Measurements from ENCODE around the gene CHN1.

Gene CHN1

DNA sequence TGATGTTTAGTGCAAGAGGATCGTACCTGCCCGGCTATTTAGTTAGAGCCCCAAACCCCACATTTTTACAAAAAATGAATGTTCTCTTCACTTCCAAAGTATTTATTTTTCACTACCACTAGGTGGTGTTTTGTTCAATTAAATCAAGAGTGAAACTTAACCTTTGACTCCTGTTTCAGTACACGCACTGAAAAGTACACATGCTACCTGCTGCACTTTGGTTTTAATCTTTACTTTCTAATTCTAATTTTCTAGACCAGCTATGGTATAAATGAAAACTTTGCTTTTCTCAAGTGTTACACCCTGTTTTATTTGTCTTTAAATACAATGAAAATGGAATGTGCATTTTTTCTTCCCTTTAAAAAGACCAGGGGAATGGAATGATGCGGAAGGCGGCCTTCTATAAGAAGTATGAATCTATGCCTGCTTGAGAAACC is 31.4 kb upstream of the CHN1 start:
- TF ChIP-seq, protein P1, sequence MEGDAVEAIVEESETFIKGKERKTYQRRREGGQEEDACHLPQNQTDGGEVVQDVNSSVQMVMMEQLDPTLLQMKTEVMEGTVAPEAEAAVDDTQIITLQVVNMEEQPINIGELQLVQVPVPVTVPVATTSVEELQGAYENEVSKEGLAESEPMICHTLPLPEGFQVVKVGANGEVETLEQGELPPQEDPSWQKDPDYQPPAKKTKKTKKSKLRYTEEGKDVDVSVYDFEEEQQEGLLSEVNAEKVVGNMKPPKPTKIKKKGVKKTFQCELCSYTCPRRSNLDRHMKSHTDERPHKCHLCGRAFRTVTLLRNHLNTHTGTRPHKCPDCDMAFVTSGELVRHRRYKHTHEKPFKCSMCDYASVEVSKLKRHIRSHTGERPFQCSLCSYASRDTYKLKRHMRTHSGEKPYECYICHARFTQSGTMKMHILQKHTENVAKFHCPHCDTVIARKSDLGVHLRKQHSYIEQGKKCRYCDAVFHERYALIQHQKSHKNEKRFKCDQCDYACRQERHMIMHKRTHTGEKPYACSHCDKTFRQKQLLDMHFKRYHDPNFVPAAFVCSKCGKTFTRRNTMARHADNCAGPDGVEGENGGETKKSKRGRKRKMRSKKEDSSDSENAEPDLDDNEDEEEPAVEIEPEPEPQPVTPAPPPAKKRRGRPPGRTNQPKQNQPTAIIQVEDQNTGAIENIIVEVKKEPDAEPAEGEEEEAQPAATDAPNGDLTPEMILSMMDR (IDR thresholded peaks at IDR 0.05): peak; percentile 47; the same call in 1 of the 2 replicates

DNA sequence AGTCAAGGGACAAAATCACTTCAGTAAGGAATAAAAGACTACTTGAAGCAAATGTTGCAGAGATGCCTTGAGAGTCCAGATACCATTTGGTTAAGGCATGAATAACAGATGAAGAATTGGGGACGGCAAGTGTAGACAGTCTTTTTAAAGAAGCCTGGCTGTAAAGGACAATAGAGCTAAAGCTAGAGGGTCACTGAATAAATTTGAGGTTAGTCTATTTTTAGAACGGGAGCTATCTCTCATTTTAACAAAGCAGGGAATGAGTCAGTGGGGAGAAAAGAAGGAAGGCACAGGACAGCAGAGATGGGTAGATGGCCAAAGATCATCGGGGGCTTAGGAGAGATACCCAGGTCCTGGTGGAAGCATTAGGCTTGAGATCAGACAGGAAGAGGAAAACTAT is 30.6 kb upstream of the CHN1 start:
- TF ChIP-seq, protein P1 (IDR thresholded peaks at IDR 0.05): no peak

DNA sequence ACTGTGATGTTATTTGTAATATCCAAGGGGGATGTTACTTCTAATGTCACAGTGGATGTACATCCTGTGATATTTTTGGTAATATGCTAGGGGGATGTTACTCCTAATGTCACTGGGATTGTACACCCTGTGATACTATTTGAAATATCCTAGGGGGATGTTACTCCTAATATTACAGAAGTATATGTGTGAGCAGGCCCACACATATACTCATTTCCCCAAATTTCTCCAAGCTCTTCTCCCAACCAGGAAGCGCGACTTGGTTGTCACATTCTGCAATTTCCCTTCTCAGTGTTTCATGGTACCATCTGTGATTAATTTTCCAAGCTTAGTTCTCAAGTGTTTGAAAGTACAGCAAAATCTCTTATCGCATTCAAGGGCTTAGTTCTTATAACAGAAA is 29.5 kb upstream of the CHN1 start:
- TF ChIP-seq, protein P1 (IDR thresholded peaks at IDR 0.05): no peak

DNA sequence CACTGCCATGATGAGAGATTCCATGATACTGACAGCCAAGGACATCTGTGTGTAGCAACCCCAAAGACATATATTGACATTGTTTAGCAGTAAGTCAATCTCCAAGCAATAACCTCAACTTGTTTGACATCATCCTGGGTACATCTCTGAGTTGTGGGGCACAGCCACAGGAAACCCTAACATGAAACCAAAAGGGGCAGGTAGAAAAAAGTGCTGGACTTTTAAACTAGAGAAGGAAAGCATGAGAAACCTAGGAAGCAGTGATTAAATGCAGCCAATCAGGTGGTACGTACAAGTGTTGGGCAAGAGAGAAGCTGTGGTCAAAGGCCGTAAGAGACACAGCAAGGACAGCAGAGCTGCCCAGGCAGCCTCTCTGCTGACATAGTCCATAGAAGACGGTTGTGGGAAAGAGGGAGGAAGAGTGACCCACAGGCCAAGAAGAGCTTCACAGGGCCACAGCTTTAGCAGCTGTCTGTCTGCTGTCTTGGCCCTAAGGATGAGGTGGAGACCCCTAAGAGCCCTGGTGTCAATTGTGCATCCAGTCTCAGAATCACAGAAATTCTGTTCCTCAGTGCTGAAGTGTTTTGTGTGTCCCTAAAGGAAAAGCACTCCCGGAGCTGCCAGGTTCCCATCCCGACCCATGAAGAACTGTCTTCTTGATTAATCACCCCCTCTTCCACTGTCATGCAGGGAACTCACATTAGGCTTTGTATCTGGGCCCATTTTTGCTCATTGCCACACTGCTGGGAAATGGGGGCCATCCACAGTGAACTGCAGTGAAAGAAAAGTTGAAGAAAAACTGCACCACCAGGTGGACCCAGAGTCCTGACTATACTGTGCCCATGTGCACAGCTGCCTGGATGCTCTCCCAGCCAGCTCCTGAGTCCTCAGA is 25.4 kb upstream of the CHN1 start:
- TF ChIP-seq, protein P1 (IDR thresholded peaks at IDR 0.05): peak; percentile 48

DNA sequence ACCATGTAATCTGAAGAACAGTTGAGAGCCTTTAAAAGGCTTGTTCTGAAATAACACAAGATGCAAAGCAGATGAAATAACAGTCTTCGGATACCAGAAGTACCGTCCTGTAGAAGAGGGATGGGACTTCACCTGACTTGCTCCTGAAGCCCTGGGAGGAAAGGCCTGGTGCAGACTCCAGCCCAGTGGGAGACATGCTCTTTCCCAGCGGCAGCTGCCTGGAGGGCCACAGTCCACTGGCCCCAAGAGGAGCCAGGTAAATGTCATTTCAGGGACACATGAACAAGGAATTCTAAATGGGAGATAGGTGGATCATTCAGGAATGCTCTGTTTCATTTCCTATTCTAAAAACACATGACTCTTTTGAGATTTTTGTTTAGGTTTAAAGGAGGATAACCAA is 22.6 kb upstream of the CHN1 start:
- TF ChIP-seq, protein P1 (IDR thresholded peaks at IDR 0.05): no peak

DNA sequence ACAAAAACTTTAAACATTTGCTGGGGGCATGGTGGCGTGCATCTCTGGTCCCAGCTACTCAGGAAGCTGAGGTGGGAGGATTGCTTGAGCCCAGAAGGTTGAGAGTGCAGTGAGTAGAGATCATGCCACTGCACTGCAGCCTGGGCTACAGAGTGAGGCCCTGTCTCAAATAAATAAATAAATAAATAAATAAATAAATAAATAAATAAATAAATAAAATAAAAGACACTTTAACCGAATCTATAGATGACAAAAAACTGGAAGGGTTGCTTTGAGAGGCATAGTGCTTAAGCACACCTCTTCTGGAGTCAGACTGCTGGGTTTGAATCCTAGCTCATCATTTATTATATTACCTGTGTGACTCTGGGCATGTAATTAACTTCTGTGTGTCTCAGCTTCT is 21.2 kb upstream of the CHN1 start:
- TF ChIP-seq, protein P1 (IDR thresholded peaks at IDR 0.05): no peak

DNA sequence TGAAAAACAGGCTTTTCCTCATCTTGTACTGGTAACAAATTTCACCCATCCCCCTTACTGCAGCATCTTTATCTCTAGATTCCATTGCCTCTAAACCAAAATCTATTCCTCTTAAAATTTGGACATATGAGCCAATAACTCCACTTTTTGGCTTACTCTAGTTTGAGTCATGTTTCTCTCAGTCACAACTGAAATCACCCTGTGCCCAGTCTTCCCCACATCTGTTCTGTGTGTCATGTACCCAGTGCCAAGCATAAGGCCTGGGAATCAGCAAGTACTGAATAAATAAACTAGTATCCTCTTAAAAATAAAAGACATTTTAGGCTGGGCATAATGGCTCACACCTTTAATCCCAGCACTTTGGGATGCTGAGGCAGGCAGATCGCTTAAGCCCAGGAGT is 20.8 kb upstream of the CHN1 start:
- TF ChIP-seq, protein P1 (IDR thresholded peaks at IDR 0.05): no peak
